ENCODE measurements around the gene CSRNP3. TPM values are rescaled to one million over a fixed set of nuclear protein-coding genes. Genes with fewer than 3 reads are reported as not detected.

CSRNP3 gene
- total and polyA plus RNA-seq, 12 donors = 0.77 to 9.4 (median 4.7) TPM

DNA sequence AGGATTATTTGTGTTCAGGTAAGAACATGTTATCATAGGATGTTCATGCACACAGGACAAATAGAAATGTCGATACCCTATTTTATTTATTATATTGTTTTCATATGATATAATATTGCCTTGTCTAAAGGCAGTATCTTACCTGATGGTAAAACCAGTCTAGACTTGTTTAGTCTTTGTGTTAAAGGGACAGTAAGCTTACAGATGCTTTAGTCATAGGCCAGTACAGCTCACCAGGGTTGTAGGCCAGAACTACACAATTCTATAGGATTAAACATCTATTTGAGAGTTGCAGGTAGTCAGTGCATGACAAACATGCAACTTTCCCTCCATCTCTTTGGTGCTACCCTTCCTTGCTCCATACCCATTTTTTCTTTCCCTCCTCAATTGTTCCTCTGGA lies 166.0 kb downstream of the CSRNP3 start:
- ATAC-seq = no peak
- no peak overlapping the region for H3K4me3 ChIP-seq
- peaks cover 0 to 24% (median 5%) of the 10 kb centered on the region in 9 donors for H3K4me1 ChIP-seq
- H3K27ac ChIP-seq = no peak overlapping the region
- DNase-seq = no peak
- intact Hi-C loops (cut with DNase I) = no loop called here
- H3K9me3 ChIP-seq = no peaks in the 10 kb centered on the region
- TF ChIP-seq, protein P1, sequence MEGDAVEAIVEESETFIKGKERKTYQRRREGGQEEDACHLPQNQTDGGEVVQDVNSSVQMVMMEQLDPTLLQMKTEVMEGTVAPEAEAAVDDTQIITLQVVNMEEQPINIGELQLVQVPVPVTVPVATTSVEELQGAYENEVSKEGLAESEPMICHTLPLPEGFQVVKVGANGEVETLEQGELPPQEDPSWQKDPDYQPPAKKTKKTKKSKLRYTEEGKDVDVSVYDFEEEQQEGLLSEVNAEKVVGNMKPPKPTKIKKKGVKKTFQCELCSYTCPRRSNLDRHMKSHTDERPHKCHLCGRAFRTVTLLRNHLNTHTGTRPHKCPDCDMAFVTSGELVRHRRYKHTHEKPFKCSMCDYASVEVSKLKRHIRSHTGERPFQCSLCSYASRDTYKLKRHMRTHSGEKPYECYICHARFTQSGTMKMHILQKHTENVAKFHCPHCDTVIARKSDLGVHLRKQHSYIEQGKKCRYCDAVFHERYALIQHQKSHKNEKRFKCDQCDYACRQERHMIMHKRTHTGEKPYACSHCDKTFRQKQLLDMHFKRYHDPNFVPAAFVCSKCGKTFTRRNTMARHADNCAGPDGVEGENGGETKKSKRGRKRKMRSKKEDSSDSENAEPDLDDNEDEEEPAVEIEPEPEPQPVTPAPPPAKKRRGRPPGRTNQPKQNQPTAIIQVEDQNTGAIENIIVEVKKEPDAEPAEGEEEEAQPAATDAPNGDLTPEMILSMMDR (IDR thresholded peaks at IDR 0.05) = no peak
- H3K36me3 ChIP-seq = no peaks in the 10 kb centered on the region
- 89% methylated on average over 1 of the region's 1 CpG for WGBS, 2 donors
- H3K27me3 ChIP-seq = no peaks in the 10 kb centered on the region

DNA sequence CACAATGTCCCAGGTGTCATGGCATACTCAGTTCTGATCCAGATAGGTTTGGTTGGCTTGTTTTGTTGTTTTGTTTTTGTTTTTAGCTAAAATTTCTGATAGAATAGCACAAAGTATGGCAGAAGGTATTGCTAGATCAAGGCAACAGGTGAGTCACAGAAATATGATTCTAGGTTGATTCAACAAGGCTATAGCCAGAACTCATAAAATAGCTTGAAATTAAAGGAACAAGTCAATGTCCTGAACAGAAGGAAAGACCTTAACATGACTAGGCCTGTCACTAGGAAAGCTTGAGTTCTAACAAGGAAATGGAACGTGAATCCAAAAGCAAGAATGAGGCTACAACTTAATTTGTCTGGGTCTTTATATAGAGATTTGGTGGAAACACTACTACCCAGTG lies 167.5 kb downstream of the CSRNP3 start:
- intact Hi-C loops (cut with DNase I) = no loop called here
- TF ChIP-seq, protein P1 (IDR thresholded peaks at IDR 0.05) = no peak
- 92 to 100% methylated on average over 1 of the region's 1 CpG for WGBS, 2 donors

DNA sequence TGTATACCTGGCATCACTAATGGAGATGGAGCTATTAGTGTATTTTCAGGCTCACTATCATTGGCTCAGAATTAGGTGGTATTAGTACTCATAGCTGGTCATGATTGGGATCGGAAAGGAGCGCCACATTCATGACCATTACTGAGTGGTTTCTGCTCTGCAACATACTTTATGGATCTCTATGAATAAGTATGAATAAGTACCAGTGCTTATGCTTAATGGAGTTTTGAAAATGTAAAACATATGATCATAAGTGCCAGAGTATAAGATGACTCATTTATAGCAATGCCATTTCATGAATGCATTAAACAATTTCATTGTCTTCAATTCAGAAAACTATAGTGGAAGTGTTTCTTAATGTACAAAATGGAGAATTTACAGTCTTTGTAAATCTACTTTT lies 167.9 kb downstream of the CSRNP3 start:
- no peak overlapping the region for H3K27ac ChIP-seq
- TF ChIP-seq, protein P1 (IDR thresholded peaks at IDR 0.05) = no peak
- DNase-seq (no peak), ATAC-seq (no peak)
- H3K36me3 ChIP-seq = no peaks in the 10 kb centered on the region
- intact Hi-C loops (cut with DNase I) = no loop called here
- 93 to 99% methylated on average over 2 of the region's 2 CpGs for WGBS, 2 donors
- H3K4me3 ChIP-seq = no peak overlapping the region
- peaks cover 0 to 25% (median 5%) of the 10 kb centered on the region in 9 donors for H3K4me1 ChIP-seq
- no peaks in the 10 kb centered on the region for H3K9me3 ChIP-seq
- no peaks in the 10 kb centered on the region for H3K27me3 ChIP-seq

More for the DNA sequence above, 167.5 kb downstream of the CSRNP3 start:
- no peaks in the 10 kb centered on the region for H3K36me3 ChIP-seq
- DNase-seq = no peak
- no peaks in the 10 kb centered on the region for H3K27me3 ChIP-seq
- H3K4me3 ChIP-seq = no peak overlapping the region
- H3K27ac ChIP-seq = no peak overlapping the region
- no peak for ATAC-seq
- peaks cover 0 to 25% (median 5%) of the 10 kb centered on the region in 9 donors for H3K4me1 ChIP-seq
- no peaks in the 10 kb centered on the region for H3K9me3 ChIP-seq

DNA sequence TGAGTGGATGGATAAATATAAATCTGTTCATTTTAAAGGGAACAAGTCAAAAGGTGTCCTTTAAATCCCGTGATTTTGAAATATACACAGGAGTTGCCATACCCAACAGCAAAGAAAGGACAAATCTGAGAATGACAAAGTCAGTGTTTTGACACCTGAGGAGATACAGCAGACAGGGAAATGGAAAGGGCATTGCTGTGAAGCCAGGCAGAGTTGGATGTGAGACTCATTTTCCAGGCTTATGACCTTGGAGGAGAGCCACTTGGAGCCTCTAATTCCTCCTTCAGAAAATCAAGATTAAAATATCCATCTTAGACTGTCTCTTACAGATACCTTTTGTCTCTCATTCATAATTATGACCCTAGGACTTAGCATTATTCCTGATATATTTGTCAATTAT lies 170.0 kb downstream of the CSRNP3 start:
- H3K27ac ChIP-seq = no peak overlapping the region
- no peaks in the 10 kb centered on the region for H3K9me3 ChIP-seq
- no peaks in the 10 kb centered on the region for H3K27me3 ChIP-seq
- H3K4me3 ChIP-seq = no peak overlapping the region
- intact Hi-C loops (cut with DNase I) = no loop called here
- no peaks in the 10 kb centered on the region for H3K36me3 ChIP-seq
- no peak for DNase-seq
- peak in 2 of 8 donors; percentile 30 to 56 for ATAC-seq
- peaks cover 0 to 23% (median 5%) of the 10 kb centered on the region in 9 donors for H3K4me1 ChIP-seq
- WGBS, 2 donors = 75 to 83% methylated on average over 1 of the region's 1 CpG
- TF ChIP-seq, protein P1 (IDR thresholded peaks at IDR 0.05) = no peak
